Right cardiac atrium (tissue), 5 donors: ENCODE measurements around the gene PDK3. TPM values are rescaled to one million over a fixed set of nuclear protein-coding genes. Genes with fewer than 3 reads are reported as not detected.

Source experiments
- ATAC-seq, 2 donors: fragments of 200-7000 bp; cut with Tn5 transposase; one replicate each; pipeline versions ENCODE4 v1.8.0 to v1.9.1; 2020; ENCODE audit warnings: moderate library complexity in 2 of 2, mild to moderate bottlenecking in 1 of 2
- DNase-seq, 3 donors: peaks; one replicate each; pipeline ENCODE4 v3.0.0-alpha.2; 2020
- H3K27ac ChIP-seq: one replicate; pipeline ENCODE4 v1.5.1; 2013; ENCODE audit warnings: mild to moderate bottlenecking, low read length, control low read depth, moderate library complexity
- H3K27me3 ChIP-seq: one replicate; pipeline ENCODE4 v1.6.1; 2013; ENCODE audit not compliant: control insufficient read depth, insufficient read depth
- H3K4me1 ChIP-seq: one replicate; pipeline ENCODE4 v1.6.1; 2013; ENCODE audit warnings: low read length; ENCODE audit not compliant: control insufficient read depth, insufficient read depth
- H3K4me3 ChIP-seq: one replicate; pipeline ENCODE4 v1.5.1; 2013; ENCODE audit warnings: low read length, control low read depth
- H3K9me3 ChIP-seq: one replicate; pipeline ENCODE4 v1.6.1; 2013; ENCODE audit warnings: low read length; ENCODE audit not compliant: control insufficient read depth
- WGBS: extraction: QIAGEN DNeasy Blood & Tissue Kit; methylation state at CpG from one replicate; pipeline ENCODE4 v1.1.7; 2013; 5-methylcytosine and 5-hydroxymethylcytosine counted together
- intact Hi-C, 4 donors: fragments of 100-400 bp; cut with DNase I; formaldehyde crosslinking; loops; one replicate each; pipeline versions ENCODE4 v1.11.0 to v1.14.0; 2022 to 2023
- polyA plus RNA-seq: library from polyadenylated mRNA; stranded (reverse); fragments of 200-250 nt; gene quantifications from one replicate; pipeline ENCODE4 v1.2.3, GENCODE V29; 2013
- total RNA-seq, 4 donors: library from RNA; stranded (reverse); fragmentation: NEBNext Ultra II Directional; extraction: Animal tissue kit (Norgen Biotek cat#: 25700); gene quantifications; one replicate each; pipeline ENCODE4 v1.2.1, GENCODE V29; 2021
- donor health status: healthy with polysubstance abuse.
- donor health status: DM: no; HTN: yes; CAD: no.
- donor health status: DM: no; HTN: no; CAD: no.
- donor health status: DM: no; HTN: yes; CAD: no; lungs with severe emphysema.
- donor health status: DM: yes; HTN: yes; CAD: no.

PDK3 gene
- total and polyA plus RNA-seq, 5 donors = 8.3 to 27.5 (median 23.9) TPM

DNA sequence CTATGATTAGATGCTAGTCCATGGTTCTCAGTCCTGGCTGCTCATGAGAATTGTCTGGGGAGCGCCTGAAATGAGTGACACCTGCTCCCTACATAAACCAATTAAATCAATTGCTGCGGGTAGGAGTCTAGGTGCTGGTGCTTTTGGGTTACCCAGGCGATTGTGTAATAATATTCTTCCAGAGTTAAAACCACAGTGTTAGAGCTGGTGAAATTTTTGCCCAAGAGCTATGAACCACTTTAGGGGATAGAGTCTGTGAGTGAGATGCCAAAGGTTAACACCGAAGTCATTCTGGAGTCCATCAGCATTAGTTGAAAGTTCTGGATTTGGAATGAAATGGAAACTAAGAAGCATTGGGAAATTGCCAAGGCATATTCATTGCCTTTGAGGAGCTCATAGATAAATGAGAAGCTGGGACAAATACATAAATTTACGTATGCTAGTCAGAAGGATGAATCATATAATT is 15.3 kb downstream of the PDK3 start:
- ATAC-seq (no peak), DNase-seq (no peak)
- intact Hi-C loops = no loop called here
- no peaks in the 10 kb centered on the region for H3K9me3 ChIP-seq
- no peaks in the 10 kb centered on the region for H3K4me1 ChIP-seq
- H3K4me3 ChIP-seq = no peak overlapping the region
- 83% methylated on average over 5 of the region's 5 CpGs for WGBS
- H3K27ac ChIP-seq = no peak overlapping the region
- no peaks in the 10 kb centered on the region for H3K27me3 ChIP-seq

DNA sequence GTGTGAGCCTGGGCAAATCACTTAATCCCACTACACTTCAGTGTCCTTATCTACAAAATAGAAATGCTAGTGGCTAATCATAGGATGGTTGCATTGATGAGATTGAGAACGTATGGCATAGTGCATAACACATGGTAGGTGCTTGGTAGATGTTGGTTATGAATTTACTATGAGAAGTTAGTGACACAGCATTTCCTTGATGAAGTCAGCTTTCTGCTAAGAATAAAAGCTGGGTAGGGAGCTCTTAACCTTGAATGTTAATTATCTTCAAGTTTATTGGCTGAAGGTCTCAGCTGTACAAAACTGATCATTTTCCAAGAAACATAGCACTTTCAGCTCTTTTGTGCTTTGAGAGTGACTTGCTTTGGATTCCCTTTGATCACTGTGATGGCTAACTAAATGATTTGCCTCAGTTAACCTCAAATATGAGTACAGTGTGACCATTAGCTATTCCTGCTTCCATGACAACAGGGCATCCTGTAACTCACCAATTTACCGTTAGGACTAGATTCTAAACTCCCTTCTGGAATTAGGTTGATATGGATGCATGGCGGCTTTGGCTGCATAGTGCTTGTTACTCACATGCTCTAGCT is 17.8 kb downstream of the PDK3 start:
- ATAC-seq = no peak
- intact Hi-C loops = no loop called here
- WGBS = 70% methylated on average over 3 of the region's 3 CpGs

DNA sequence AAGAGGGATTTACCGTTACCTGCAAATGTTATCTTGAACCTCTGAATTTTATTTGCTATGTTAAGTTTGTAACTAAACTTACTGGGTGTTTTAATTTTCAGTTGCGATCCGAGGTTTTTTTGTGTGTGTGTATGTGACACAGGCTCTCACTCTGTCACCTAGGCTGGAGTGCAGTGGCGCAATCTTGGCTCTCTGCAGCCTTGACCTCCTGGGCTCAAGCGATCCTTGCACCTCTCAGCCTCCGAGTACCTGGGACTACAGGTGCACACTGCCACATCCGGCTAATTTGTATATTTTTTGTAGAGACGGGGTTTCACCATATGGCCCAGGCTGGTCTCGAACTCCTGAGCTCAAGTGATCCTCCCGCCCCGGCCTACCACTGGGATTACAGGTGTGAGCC is 18.5 kb downstream of the PDK3 start:
- H3K9me3 ChIP-seq = no peaks in the 10 kb centered on the region
- intact Hi-C loops = no loop called here
- no peaks in the 10 kb centered on the region for H3K4me1 ChIP-seq
- ATAC-seq = no peak
- no peak for DNase-seq
- no peaks in the 10 kb centered on the region for H3K27me3 ChIP-seq
- no peak overlapping the region for H3K27ac ChIP-seq
- H3K4me3 ChIP-seq = no peak overlapping the region
- WGBS = 97% methylated on average over 11 of the region's 11 CpGs

More for the DNA sequence above, 17.8 kb downstream of the PDK3 start:
- no peak for DNase-seq
- Histone ChIP-seq H3K4me1 (no peaks in the 10 kb centered on the region), H3K9me3 (no peaks in the 10 kb centered on the region), H3K4me3 (no peak overlapping the region), H3K27ac (no peak overlapping the region), H3K27me3 (no peaks in the 10 kb centered on the region)

DNA sequence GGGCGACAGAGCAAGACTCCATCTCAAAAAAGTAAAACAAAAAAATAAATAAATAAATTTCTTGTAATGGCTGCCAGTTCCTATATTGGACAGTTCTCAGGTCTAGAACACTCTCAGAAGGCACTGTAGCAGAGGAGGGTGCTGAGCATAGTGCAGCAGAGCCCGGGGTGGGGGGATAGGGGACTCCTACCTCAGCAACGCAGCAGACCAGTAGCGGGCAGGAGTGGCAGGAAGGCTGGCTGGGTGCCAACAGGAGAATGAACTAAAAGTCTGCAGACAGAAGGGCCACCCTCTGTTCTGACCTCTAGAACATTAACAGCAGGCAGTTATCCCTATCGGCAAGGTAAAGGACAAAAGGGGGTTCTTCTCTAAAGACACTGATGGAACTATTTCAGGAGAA is 20.2 kb downstream of the PDK3 start:
- no peak for ATAC-seq
- DNase-seq = no peak
- intact Hi-C loops = no loop called here
- Histone ChIP-seq H3K4me1 (no peaks in the 10 kb centered on the region), H3K9me3 (no peaks in the 10 kb centered on the region), H3K27me3 (no peaks in the 10 kb centered on the region), H3K4me3 (no peak overlapping the region), H3K27ac (no peak overlapping the region)
- 97% methylated on average over 5 of the region's 5 CpGs for WGBS

GRCh38 chrX:24485976-24486680 is 21.0 kb downstream of the PDK3 start:
- WGBS = 90% methylated on average over 10 of the region's 10 CpGs
- intact Hi-C loops = no loop called here
- no peak overlapping the region for H3K27ac ChIP-seq

DNA sequence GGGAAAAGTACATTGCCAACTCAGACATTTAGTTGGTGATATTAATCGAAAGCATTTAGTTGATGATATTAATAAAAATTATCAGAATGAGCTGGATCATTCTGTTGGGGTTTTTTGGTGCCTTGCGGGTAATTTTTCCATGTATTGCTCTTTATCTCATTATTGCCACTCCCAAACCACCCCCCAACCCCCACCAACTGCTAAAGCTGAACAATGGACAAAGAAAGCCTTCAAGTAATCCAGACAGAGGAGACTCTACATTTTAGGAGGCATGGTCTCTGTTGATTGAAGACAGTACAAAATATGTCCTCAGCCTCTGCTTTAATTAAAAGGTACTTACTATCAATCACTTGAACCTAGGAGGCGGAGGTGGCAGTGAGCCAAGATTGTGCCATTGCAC is 22.5 kb downstream of the PDK3 start:
- no peak overlapping the region for H3K4me3 ChIP-seq
- ATAC-seq (no peak), DNase-seq (no peak)
- 81% methylated on average over 3 of the region's 3 CpGs for WGBS
- H3K9me3 ChIP-seq = no peaks in the 10 kb centered on the region
- H3K27ac ChIP-seq = no peak overlapping the region
- H3K27me3 ChIP-seq = no peaks in the 10 kb centered on the region
- intact Hi-C loops = no loop called here
- H3K4me1 ChIP-seq = no peaks in the 10 kb centered on the region

More at GRCh38 chrX:24485976-24486680, 21.0 kb downstream of the PDK3 start:
- no peaks in the 10 kb centered on the region for H3K4me1 ChIP-seq
- ATAC-seq = no peak
- H3K27me3 ChIP-seq = no peaks in the 10 kb centered on the region
- DNase-seq = no peak
- no peak overlapping the region for H3K4me3 ChIP-seq
- no peaks in the 10 kb centered on the region for H3K9me3 ChIP-seq

GRCh38 chrX:24491741-24492140 is 26.7 kb downstream of the PDK3 start:
- Histone ChIP-seq H3K9me3 (no peaks in the 10 kb centered on the region), H3K27ac (no peak overlapping the region), H3K4me1 (no peaks in the 10 kb centered on the region), H3K4me3 (no peak overlapping the region), H3K27me3 (no peaks in the 10 kb centered on the region)
- intact Hi-C loops = loop anchor here in 2 of 4 donors (10.0 kb wide), 1 partner anchor 97 kb away; no protein-coding TSS in a partner anchor
- DNase-seq (no peak), ATAC-seq (peak in 1 of 2 donors; percentile 34)
- WGBS = 87% methylated on average over 4 of the region's 4 CpGs

GRCh38 chrX:24493740-24494581 is 28.9 kb downstream of the PDK3 start:
- ATAC-seq = peak in 1 of 2 donors; percentile 24
- no peak overlapping the region for H3K27ac ChIP-seq
- intact Hi-C loops = loop anchor here in 2 of 4 donors (10.0 kb wide), 1 partner anchor 99 kb away; no protein-coding TSS in a partner anchor

DNA sequence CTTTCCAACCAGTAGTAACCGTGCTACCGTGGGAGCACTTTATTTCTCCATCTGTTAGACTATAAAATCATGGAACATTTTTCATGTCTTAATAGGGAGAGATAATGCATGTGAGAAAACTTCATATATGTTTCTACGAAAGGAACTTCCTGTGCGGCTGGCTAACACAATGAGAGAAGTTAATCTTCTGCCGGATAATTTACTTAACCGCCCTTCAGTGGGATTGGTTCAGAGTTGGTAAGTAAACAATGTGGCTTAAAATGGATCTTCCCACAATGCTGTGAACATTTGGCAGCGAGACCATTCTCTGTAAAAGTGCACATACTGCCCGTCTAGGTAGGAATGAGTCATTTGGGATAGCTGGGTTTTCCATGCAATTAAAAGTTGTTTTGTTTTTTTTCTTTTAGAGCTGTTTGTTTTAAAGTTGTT is 29.6 kb downstream of the PDK3 start:
- H3K9me3 ChIP-seq = no peaks in the 10 kb centered on the region
- no peak for DNase-seq
- WGBS = 18% methylated on average over 8 of the region's 8 CpGs
- no peaks in the 10 kb centered on the region for H3K27me3 ChIP-seq
- peak; percentile 82 to 88 for ATAC-seq
- peak overlapping the region; percentile 2 for H3K4me3 ChIP-seq
- H3K27ac ChIP-seq = no peak overlapping the region
- intact Hi-C loops = loop anchor here (5.0 to 10.0 kb wide), 2 partner anchors 97 to 100 kb away; no protein-coding TSS in a partner anchor
- no peaks in the 10 kb centered on the region for H3K4me1 ChIP-seq

More at GRCh38 chrX:24493740-24494581, 28.9 kb downstream of the PDK3 start:
- Histone ChIP-seq H3K4me3 (no peak overlapping the region), H3K27me3 (no peaks in the 10 kb centered on the region), H3K9me3 (no peaks in the 10 kb centered on the region), H3K4me1 (no peaks in the 10 kb centered on the region)
- WGBS = 45% methylated on average over 6 of the region's 6 CpGs
- DNase-seq = no peak

GRCh38 chrX:24495700-24496099 is 30.6 kb downstream of the PDK3 start:
- intact Hi-C loops = loop anchor here (5.0 to 10.0 kb wide), 2 partner anchors 98 to 101 kb away; no protein-coding TSS in a partner anchor
- no peaks in the 10 kb centered on the region for H3K9me3 ChIP-seq
- no peak overlapping the region for H3K27ac ChIP-seq

More at GRCh38 chrX:24495700-24496099, 30.6 kb downstream of the PDK3 start:
- DNase-seq (no peak), ATAC-seq (no peak)
- H3K27me3 ChIP-seq = no peaks in the 10 kb centered on the region
- WGBS = 92% methylated on average over 6 of the region's 6 CpGs
- H3K4me1 ChIP-seq = no peaks in the 10 kb centered on the region
- H3K4me3 ChIP-seq = no peak overlapping the region
